GM23338 (cell line): ENCODE results near the gene PARP8. TPM values are rescaled to one million over a fixed set of nuclear protein-coding genes. Genes with fewer than 3 reads are reported as not detected.

Experiments used
- ATAC-seq: fragments of 200-7000 bp; cut with Tn5 transposase; 3 replicates; pipeline ENCODE4 v1.9.1; 2020
- DNase-seq: peaks from one replicate; pipeline ENCODE4 v3.0.0-alpha.2; 2015; ENCODE audit warnings: low spot score
- H2AFZ ChIP-seq: fragments of 200-600 bp; sonication (generic); 2 replicates; pipeline ENCODE4 v1.8.0; 2016; ENCODE audit warnings: antibody characterized with exemption, mild to moderate bottlenecking, moderate library complexity
- H3F3A ChIP-seq: fragments of 200-600 bp; sonication (generic); replicated peaks from 2 replicates; pipeline ENCODE4 v1.8.0; 2017; ENCODE audit warnings: antibody characterized with exemption, mixed run types, low read depth
- H3K27ac ChIP-seq: fragments of 200-600 bp; sonication (generic); 2 replicates; pipeline ENCODE4 v1.6.1; 2016; ENCODE audit warnings: low read depth
- H3K27me3 ChIP-seq: fragments of 200-600 bp; sonication (generic); 2 replicates; pipeline ENCODE4 v1.8.0; 2016; ENCODE audit warnings: mild to moderate bottlenecking, mixed run types, moderate library complexity; ENCODE audit not compliant: insufficient read depth
- H3K36me3 ChIP-seq: fragments of 200-600 bp; sonication (generic); 2 replicates; pipeline ENCODE4 v1.8.0; 2016; ENCODE audit warnings: mild to moderate bottlenecking; ENCODE audit not compliant: insufficient read depth
- H3K4me1 ChIP-seq: fragments of 200-600 bp; sonication (generic); 2 replicates; pipeline ENCODE4 v1.8.0; 2016; ENCODE audit warnings: mild to moderate bottlenecking, moderate library complexity; ENCODE audit not compliant: insufficient read depth
- H3K4me2 ChIP-seq: fragments of 200-600 bp; sonication (generic); 2 replicates; pipeline ENCODE4 v1.7.1; 2017; ENCODE audit warnings: mixed run types
- H3K4me3 ChIP-seq: fragments of 200-600 bp; sonication (generic); 2 replicates; pipeline ENCODE4 v1.6.1; 2016; ENCODE audit warnings: mixed run types
- H3K79me2 ChIP-seq: fragments of 200-600 bp; sonication (generic); replicated peaks from 2 replicates; pipeline ENCODE4 v1.8.0; 2017; ENCODE audit warnings: mild to moderate bottlenecking; ENCODE audit not compliant: insufficient read depth
- H3K9me2 ChIP-seq: fragments of 200-600 bp; sonication (generic); 2 replicates; pipeline ENCODE4 v1.8.0; 2017; ENCODE audit not compliant: insufficient read depth
- H4K20me1 ChIP-seq: fragments of 200-600 bp; sonication (generic); replicated peaks from 2 replicates; pipeline ENCODE4 v1.8.0; 2017; ENCODE audit warnings: mild to moderate bottlenecking; ENCODE audit not compliant: insufficient read depth
- H3K27ac Mint-ChIP-seq: 2 replicates; pipeline ENCODE4 v1.8.0; 2020; ENCODE audit warnings: inconsistent platforms, mild to moderate bottlenecking, moderate library complexity, mixed read lengths
- H3K27me3 Mint-ChIP-seq: 3 replicates; pipeline ENCODE4 v1.8.0; 2022; ENCODE audit warnings: low read depth, mild to moderate bottlenecking, moderate library complexity, mixed read lengths, inconsistent platforms; ENCODE audit not compliant: insufficient read depth, poor library complexity
- H3K36me3 Mint-ChIP-seq: 3 replicates; pipeline ENCODE4 v1.8.0; 2021; ENCODE audit warnings: low read depth, mild to moderate bottlenecking, inconsistent platforms, moderate library complexity, mixed read lengths
- H3K4me1 Mint-ChIP-seq: 3 replicates; pipeline ENCODE4 v1.8.0; 2020; ENCODE audit warnings: mild to moderate bottlenecking, inconsistent platforms, mixed read lengths
- H3K4me3 Mint-ChIP-seq: 3 replicates; pipeline ENCODE4 v1.8.0; 2021; ENCODE audit warnings: moderate library complexity, mild to moderate bottlenecking, inconsistent platforms, mixed read lengths
- H3K9me3 Mint-ChIP-seq: 3 replicates; pipeline ENCODE4 v1.8.0; 2020; ENCODE audit warnings: moderate library complexity, mild to moderate bottlenecking, inconsistent platforms, mixed read lengths
- CREB1 ChIP-seq: fragments of 250-450 bp; sonication (Bioruptor Pico); IDR thresholded peaks from 2 replicates; pipeline ENCODE4 v1.5.0; 2020; ENCODE audit warnings: low read depth, mild to moderate bottlenecking, moderate library complexity
- ETS1 ChIP-seq: IDR thresholded peaks from 2 replicates; pipeline ENCODE4 v1.6.1; 2016; ENCODE audit warnings: antibody characterized with exemption
- EZH2 ChIP-seq: fragments of 200-600 bp; sonication (generic); IDR thresholded peaks from one replicate; pipeline ENCODE4 v1.8.0; 2017; ENCODE audit warnings: antibody characterized with exemption, mild to moderate bottlenecking, low read depth; ENCODE audit not compliant: unreplicated experiment
- EZH2phosphoT487 ChIP-seq: fragments of 200-600 bp; sonication (generic); IDR thresholded peaks from one replicate; pipeline ENCODE4 v1.8.1; 2018; ENCODE audit warnings: antibody characterized with exemption; ENCODE audit not compliant: unreplicated experiment
- JUNB ChIP-seq: IDR thresholded peaks from one replicate; pipeline ENCODE4 v1.6.1; 2016; ENCODE audit warnings: antibody characterized with exemption; ENCODE audit not compliant: unreplicated experiment
- NANOG ChIP-seq: IDR thresholded peaks from 2 replicates; pipeline ENCODE4 v1.6.1; 2016; ENCODE audit warnings: antibody characterized with exemption, borderline replicate concordance
- POLR2AphosphoS5 ChIP-seq: IDR thresholded peaks from 2 replicates; pipeline ENCODE4 v1.6.1; 2016; ENCODE audit warnings: antibody characterized with exemption, low read depth
- REST ChIP-seq: IDR thresholded peaks from one replicate; pipeline ENCODE4 v1.6.1; 2018; ENCODE audit warnings: antibody characterized with exemption; ENCODE audit not compliant: unreplicated experiment
- STAT1 ChIP-seq: IDR thresholded peaks from one replicate; pipeline ENCODE4 v1.6.1; 2016; ENCODE audit warnings: antibody characterized with exemption; ENCODE audit not compliant: unreplicated experiment
- ZNF114 ChIP-seq: fragments of 250-450 bp; sonication (Bioruptor Pico); IDR thresholded peaks from 2 replicates; pipeline ENCODE4 v1.5.0; 2020; ENCODE audit warnings: mild to moderate bottlenecking, moderate library complexity
- ZNF331 ChIP-seq: fragments of 250-450 bp; sonication (Bioruptor Pico); IDR thresholded peaks from 2 replicates; pipeline ENCODE4 v1.5.0; 2020; ENCODE audit warnings: low read depth, mild to moderate bottlenecking, moderate library complexity
- polyA plus RNA-seq: library from polyadenylated mRNA; unstranded; fragments of >200 nt; fragmentation: Nextera tagmentation; extraction: Ambion mirVana; gene quantifications from 2 replicates; pipeline ENCODE4 v1.2.1, GENCODE V29; 2016
- total RNA-seq: library from RNA; depleted of rRNA; stranded (reverse); fragments of >200 nt; shearing (Covaris generic); gene quantifications from 2 replicates; pipeline ENCODE4 v1.2.3, GENCODE V29; 2014
- TF ChIP-seq, protein P1 (sequence below), 2 experiments: fragments of 200-600 bp in 1 of 2; sonication (generic) in 1 of 2; conservative IDR thresholded peaks; 2 replicates each; pipeline versions ENCODE4 v1.5.1 to v1.6.1; 2016 to 2017; ENCODE audit warnings: antibody characterized with exemption in 2 of 2, low read depth in 2 of 2, mild to moderate bottlenecking in 2 of 2, moderate library complexity in 1 of 2

Gene PARP8
- total and polyA plus RNA-seq, 2 experiments from 2014 or later, result 13.0 to 25.0 TPM

- TF ChIP-seq REST, result no peak
- TF ChIP-seq NANOG, result no peak
- no peak for TF ChIP-seq STAT1
- no peak for TF ChIP-seq POLR2AphosphoS5
- TF ChIP-seq CREB1 (CRISPR knock-in tag), result no peak
Observed at GRCh38 chr5:50807661-50808060, 141.2 kb downstream of the PARP8 start (continued).

DNA sequence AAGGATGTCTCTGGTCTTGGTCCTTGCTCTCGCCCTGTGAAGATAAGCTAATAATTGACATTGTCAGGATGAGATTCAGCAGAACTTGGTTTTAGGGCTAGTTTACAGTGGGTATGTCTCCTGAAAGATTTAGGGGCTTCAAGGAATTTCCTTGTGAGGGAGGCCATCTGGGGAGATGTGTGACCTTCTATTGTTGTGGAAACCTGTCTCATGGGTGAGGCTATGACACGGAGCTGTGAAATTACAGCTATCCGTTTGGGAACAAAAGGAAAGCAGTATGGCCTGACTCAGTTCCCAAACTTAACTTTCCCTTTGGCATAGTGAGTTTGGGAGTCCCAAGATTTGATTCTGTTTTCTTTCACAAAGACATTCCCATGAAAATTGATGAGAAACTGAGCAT, 142.0 kb downstream of the PARP8 start:
- Histone ChIP-seq H3K79me2 (peaks cover 5% of the 10 kb centered on the region; the same call in 1 of the 2 replicates), H4K20me1 (no peaks in the 10 kb centered on the region), H3K27ac (no peak overlapping the region), H3K4me1 (no peaks in the 10 kb centered on the region), H2AFZ (no peak overlapping the region), H3K4me2 (no peak overlapping the region), H3K27me3 (no peaks in the 10 kb centered on the region), H3K36me3 (no peaks in the 10 kb centered on the region), H3F3A (no peaks in the 10 kb centered on the region), H3K4me3 (no peak overlapping the region), H3K9me2 (no peaks in the 10 kb centered on the region)
- ATAC-seq, result no peak
- Mint-ChIP-seq H3K27ac (no peak overlapping the region), H3K36me3 (peaks cover 21% of the 10 kb centered on the region), H3K4me3 (no peak overlapping the region), H3K4me1 (peaks cover 8% of the 10 kb centered on the region; the same call in 2 of the 3 replicates), H3K27me3 (no peaks in the 10 kb centered on the region), H3K9me3 (peaks cover 13% of the 10 kb centered on the region; the same call in 2 of the 3 replicates)
- DNase-seq, result no peak
- TF ChIP-seq, protein P1, sequence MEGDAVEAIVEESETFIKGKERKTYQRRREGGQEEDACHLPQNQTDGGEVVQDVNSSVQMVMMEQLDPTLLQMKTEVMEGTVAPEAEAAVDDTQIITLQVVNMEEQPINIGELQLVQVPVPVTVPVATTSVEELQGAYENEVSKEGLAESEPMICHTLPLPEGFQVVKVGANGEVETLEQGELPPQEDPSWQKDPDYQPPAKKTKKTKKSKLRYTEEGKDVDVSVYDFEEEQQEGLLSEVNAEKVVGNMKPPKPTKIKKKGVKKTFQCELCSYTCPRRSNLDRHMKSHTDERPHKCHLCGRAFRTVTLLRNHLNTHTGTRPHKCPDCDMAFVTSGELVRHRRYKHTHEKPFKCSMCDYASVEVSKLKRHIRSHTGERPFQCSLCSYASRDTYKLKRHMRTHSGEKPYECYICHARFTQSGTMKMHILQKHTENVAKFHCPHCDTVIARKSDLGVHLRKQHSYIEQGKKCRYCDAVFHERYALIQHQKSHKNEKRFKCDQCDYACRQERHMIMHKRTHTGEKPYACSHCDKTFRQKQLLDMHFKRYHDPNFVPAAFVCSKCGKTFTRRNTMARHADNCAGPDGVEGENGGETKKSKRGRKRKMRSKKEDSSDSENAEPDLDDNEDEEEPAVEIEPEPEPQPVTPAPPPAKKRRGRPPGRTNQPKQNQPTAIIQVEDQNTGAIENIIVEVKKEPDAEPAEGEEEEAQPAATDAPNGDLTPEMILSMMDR (conservative IDR thresholded peaks at IDR 0.05; ENCODE audit: low read depth in 2 of 2), result no peak
- TF ChIP-seq JUNB (no peak), NANOG (no peak), ETS1 (no peak), CREB1 (CRISPR knock-in tag) (no peak), REST (no peak), STAT1 (no peak), EZH2 (no peak), ZNF114 (CRISPR knock-in tag) (no peak), EZH2phosphoT487 (no peak), ZNF331 (CRISPR knock-in tag) (no peak)
